ENCODE measurements around the gene NCDN.

The NCDN gene, protein sequence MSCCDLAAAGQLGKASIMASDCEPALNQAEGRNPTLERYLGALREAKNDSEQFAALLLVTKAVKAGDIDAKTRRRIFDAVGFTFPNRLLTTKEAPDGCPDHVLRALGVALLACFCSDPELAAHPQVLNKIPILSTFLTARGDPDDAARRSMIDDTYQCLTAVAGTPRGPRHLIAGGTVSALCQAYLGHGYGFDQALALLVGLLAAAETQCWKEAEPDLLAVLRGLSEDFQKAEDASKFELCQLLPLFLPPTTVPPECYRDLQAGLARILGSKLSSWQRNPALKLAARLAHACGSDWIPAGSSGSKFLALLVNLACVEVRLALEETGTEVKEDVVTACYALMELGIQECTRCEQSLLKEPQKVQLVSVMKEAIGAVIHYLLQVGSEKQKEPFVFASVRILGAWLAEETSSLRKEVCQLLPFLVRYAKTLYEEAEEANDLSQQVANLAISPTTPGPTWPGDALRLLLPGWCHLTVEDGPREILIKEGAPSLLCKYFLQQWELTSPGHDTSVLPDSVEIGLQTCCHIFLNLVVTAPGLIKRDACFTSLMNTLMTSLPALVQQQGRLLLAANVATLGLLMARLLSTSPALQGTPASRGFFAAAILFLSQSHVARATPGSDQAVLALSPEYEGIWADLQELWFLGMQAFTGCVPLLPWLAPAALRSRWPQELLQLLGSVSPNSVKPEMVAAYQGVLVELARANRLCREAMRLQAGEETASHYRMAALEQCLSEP

DNA sequence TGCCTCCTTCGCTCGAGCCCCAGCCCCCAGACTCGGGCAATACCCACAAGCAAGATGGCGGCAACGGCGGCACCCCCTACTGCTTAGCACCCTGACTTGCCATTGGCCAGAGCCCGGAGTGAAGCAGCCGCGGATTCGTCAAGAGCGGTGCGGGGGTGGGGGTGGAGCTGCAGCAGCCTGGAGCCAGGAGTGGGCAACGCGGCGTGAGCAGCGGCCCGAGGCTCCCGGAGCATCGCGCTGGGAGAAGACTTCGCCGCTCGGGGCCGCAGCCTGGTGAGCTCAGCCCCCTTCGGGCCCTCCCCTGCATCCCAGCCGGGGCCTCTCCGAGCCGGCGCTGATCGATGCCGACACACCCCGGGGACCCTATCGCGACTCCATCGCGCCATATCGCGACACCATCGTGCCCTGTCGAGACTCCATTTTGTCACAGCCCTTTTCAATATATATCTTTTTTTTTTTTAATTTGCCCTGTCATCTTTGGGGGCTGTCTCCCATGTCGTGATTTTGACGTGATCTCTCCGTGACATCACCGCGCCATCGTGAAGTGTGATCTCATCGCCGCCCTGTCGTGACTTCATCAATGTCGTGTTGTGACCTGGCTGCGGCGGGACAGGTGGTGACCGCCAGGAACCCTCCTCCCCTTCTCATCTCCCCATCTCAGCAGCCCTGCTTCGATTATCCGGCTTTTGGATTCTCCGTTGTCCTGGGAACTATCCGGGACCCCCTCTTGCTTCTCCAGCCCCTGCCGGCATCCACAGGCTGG, at the start of gene NCDN:
NCDN (plus strand) TSS at position 189 of the 763 bp plus-strand sequence; CDS start at position 581, 392 bp downstream.
- peak; percentile 97 for DNase-seq (ENCODE audit: low spot score)

- DNase-seq (ENCODE audit: low spot score): no peak
Observed at GRCh38 chr1:35507947-35508346, 49.7 kb upstream of the NCDN start.

GRCh38 chr1:35509558-35509957, 48.0 kb upstream of the NCDN start:
- no peak for DNase-seq (ENCODE audit: low spot score)

DNA sequence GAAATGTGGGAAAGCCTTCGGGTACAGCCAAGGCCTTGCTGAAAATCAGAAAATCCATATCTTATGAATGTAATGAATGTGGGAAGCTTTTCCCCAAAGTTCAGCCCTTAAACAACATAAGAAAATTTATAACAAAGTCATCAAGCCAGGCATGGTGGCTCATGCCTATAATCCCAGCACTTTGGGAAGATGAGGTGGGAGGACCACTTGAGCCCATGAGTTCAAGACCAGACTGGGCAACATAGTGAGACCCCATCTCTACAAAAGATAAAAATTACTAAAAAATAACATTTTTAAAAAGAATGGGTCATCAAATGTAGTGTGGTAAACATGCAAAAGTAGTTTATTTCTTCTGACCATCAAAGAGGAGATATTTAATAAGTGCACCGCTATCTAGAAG, 46.3 kb upstream of the NCDN start:
- no peak for DNase-seq (ENCODE audit: low spot score)

- no peak for DNase-seq (ENCODE audit: low spot score)
Observed at GRCh38 chr1:35518183-35518582, 39.4 kb upstream of the NCDN start.

DNA sequence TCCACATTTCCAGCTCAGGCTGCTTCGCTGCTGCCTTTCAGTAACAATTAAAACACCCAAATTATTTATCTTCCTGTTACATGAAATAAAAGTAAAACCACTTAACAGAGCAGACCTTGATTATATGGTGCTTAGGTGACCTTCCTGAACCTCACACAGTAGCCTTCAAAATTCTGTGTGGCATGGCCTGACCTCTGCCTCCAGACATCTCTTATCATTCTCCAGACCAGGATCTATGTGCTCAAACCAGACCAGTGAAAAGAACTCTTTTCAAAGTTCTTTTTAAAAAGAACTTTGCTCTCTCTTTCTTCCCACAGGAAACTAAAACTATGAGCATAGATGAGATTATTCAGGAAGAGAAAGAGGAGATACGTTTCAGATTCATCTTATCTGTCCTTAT, 38.2 kb upstream of the NCDN start:
- no peak for DNase-seq (ENCODE audit: low spot score)

DNA sequence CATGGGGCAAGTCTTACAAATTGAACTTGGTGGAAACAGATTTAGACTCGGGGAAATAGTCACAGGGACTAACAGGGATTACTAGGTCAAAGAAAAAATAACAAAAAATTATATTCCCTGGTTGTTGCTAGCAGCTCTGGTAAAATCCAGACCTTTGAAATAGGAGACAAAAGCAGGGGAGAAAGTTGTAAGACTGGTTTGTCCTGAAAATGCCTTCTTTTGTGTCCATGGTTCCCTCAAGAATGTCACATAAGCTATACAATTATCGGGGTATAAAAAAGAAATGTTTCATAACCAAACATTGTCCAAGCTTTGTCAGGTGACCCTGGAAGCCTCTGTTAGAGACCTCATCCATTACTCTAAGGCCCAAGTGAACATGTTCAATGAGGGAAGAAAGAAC, 33.5 kb upstream of the NCDN start:
- no peak for DNase-seq (ENCODE audit: low spot score)

DNA sequence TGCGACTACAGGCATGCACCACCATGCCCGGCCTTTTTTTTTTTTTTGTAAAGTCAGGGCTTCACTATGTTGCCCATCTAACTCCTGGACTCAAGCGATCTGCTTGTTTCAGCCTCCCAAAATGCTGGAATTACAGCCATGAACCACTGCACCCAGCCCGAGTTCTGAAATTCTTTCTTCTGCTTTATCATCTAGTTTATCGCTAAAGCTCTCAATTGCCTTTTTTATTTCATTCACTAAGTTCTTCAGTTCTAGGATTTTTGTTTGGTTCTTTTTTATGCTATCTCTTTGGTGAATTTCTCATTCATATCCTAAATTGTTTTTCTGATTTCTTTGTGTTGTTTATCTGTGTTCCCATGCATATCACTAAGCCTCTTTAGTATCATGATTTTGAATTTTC, 27.4 kb upstream of the NCDN start:
- DNase-seq (ENCODE audit: low spot score): no peak

DNA sequence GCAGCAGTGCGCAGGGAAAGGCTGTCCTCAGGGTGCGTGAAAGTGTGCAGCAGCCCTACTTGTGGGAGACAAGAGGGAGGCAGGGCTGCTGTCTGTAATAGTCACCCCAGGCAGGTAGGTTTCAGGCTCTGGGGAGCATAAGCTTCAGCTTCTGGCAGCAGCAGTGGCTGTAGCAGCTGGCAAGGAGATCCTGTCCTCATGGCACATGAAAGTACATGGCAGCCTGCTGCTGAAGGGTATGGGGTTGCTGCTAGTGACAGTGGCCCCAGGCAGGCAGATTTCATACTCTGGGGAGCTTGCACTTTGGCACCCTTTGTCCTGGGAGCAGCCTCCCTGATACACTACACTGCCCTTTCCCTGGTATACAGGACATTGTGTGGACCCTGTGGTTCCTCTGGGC, 26.7 kb upstream of the NCDN start:
- DNase-seq (ENCODE audit: low spot score): no peak

DNA sequence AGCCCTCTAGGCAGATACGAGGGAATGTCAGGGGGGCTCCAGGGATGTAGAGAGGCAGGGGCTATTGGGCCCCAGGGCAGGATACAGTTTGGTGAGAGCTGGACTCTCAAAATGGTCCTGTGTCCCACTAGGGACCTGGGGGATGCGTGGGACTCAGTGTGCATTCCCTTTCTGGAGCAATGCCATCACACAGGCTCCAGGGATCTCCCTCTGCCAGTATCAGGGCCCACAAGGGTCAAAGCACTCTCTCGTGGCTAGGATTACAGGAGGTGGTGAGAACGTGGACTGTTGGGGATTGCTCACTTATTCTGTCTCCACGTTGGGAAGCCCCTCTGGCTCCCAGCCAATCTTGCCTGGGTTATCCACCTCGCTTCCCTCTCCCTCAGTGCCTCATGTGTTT, 26.2 kb upstream of the NCDN start:
- DNase-seq (ENCODE audit: low spot score): no peak

GRCh38 chr1:35532497-35533223, 24.9 kb upstream of the NCDN start:
- no peak for DNase-seq (ENCODE audit: low spot score)

GRCh38 chr1:35533586-35533985, 24.0 kb upstream of the NCDN start:
- no peak for DNase-seq (ENCODE audit: low spot score)

DNA sequence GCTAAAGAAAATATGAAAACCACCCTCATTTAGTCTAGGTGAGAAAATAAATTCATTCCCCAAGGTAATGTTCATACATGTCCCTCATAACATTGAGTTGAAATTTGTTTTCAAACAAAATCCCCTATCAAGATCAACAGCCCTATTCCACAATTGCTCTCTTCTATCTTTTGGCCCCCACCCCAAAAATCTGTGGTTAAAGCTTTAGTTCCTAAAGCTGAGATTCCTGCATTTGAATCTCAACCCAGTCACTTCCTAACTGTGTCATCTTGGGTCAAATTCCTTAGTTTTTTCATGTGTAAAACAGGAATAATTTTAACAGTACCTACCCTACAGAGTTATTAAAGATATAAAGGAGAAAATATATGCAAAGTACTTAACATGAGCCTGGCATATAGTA, 22.4 kb upstream of the NCDN start:
- DNase-seq (ENCODE audit: low spot score): no peak

DNA sequence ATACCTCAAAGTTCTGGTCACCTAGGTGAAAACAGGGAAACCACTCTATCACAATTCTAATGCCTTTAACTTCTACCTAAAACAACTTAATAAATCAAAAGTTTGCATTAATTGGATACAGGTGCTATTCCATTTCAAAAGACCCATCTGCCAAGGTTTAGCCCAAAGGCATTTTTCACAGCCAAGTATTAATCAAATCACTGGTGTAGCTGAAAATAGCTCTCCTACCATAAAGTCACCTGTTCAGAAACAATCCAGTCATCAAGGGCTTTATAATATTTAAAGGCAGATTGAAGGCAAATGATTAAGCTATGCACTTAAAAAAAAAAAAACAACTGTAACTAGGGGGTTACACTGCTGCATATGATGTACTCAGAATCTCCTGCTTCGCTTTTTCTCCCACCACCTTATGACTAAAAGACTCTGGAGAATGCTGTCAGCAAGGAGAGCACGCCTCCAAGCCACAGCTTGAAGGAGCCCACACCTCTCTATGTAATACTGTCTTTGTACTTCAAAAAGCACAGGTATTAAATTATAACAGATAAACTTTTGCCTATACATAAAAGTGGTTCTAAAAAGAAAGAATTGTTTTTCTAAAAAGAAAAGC, 20.9 kb upstream of the NCDN start:
- DNase-seq (ENCODE audit: low spot score): no peak

DNA sequence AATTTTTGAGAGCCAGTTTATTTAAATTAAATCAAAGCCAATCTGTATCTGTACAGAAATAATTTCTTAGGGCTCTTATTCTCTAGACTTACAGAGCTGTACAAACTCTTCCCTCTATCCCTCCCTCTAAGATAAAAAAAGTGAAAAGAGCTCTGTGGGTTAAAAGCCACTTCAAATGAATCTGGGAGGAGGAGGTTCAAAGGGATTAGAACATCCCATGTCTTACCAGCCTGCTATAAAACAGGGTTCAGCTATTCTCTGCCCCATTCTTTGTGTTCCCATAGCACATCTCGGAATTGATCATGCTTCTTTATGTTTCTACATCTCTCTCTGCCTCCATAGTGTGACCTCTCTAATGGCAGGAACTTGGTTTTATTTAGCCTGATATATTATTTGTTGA, 19.8 kb upstream of the NCDN start:
- DNase-seq (ENCODE audit: low spot score): no peak

- DNase-seq (ENCODE audit: low spot score): no peak
Observed at GRCh38 chr1:35539073-35539823, 18.4 kb upstream of the NCDN start.

DNA sequence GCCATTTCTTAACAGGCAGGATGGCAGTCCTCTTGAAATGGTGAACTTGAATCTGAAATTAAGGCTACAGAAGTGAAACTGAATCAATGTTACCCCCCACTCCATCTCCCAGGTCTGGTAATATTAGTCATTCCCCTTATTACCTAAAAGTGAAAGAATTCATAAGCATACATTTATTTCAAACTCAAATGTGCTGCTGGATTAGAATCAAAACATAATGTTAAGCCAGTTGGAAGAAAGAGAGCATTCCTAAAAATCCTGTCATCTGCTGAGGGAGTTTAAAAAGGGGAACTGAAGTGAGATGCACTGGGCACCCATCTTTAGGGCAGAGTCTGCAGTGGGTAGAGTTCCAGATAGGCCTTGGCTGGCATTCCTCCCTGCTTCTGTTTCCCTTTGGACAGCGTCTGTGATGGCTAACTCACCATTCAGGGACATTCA, 17.8 kb upstream of the NCDN start:
- DNase-seq (ENCODE audit: low spot score): no peak

DNA sequence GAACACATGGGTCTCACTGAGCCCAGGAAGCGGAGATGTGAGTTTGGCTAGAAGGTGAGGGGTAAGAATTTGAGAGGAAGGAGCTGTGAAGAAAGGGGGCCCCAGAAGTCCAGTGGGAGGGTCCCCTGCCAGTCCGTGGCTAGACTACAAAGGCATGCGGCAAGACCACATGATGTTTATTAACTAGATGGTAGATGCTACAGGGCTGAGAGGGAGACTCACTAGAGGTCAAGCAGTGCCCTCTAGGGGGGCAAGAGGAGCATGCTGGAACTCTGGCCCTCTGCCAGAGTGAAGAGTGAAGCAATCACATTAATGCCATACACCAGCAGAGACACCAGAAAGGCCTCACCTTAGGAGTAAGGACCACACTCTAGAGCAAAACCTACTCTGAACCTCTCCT, 12.6 kb upstream of the NCDN start:
- peak; percentile 64 for DNase-seq (ENCODE audit: low spot score)

DNA sequence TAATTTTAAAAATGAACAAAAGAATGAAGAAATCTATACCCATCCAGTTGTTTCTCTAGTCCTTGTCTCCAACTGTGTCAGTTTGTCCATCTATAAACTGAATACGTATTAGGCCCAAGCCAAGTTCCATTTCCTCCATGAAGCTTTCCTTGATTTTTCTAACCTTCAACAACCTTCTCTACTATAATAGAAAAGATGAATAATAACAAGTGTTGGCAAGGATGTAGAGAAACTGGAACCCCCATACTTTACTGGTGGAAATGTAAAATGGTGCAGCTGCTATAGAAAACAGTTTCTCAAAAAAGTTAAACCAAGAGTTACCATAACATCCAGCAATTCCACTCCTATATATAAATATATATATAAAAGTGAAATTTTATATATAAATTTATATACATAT, 11.0 kb upstream of the NCDN start:
- no peak for DNase-seq (ENCODE audit: low spot score)

- no peak for DNase-seq (ENCODE audit: low spot score)
Observed at GRCh38 chr1:35553851-35554250, 3.7 kb upstream of the NCDN start.

All from D341Med (cell line).